Prostate gland (tissue), 2 donors: ENCODE data around the gene RNF157.

Experiments used
- CTCF ChIP-seq, 4 experiments: fragments of 200-600 bp in 2 of 4; fragments of 450-650 bp in 2 of 4; sonication (generic) in 2 of 4; IDR thresholded peaks; 1 replicate in 3 of 4; 2 replicates in 1 of 4; pipeline ENCODE4 v1.5.1; 2016 to 2019; ENCODE audit warnings: antibody characterized with exemption in 4 of 4, mild to moderate bottlenecking in 2 of 4, moderate library complexity in 2 of 4
- POLR2A ChIP-seq: fragments of 450-650 bp; IDR thresholded peaks from one replicate; pipeline ENCODE4 v1.6.1; 2016; ENCODE audit warnings: antibody characterized with exemption, mild to moderate bottlenecking
- POLR2AphosphoS5 ChIP-seq: sonication (generic); formaldehyde crosslinking; IDR thresholded peaks from one replicate; pipeline ENCODE4 v1.6.1; 2017; ENCODE audit warnings: antibody characterized with exemption

DNA sequence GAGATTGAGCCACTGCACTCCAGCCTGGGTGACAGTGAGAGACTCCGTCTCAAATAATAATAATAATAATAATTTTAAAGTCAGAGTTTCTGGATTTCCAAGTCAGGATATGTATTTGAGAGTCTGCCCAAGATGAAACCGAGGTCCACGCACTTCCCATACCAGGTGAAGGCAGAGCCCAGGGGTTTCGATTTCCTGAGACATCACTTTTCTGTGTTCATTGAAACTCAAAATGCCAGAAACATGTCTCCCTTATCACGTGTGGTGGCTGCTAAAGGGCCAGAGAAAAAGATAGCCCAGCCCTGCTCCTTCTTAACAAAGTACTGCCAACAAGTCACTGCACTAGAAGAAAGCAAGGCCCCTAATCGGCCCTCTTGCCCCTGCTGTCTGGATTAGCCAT lies 9.8 kb upstream of the RNF157 start:
- TF ChIP-seq CTCF (IDR thresholded peaks at IDR 0.05): no peak
- TF ChIP-seq POLR2A: no peak
- no peak for TF ChIP-seq POLR2AphosphoS5
